Measurements from ENCODE around the gene NDUFB10. TPM values are rescaled to one million over a fixed set of nuclear protein-coding genes. Genes with fewer than 3 reads are reported as not detected.
A peak's percentile ranks its signal among the peaks of the same experiment; 100 is the strongest.

The NDUFB10 gene
- total RNA-seq, 1 experiment from 2014 or later: 190 TPM

DNA sequence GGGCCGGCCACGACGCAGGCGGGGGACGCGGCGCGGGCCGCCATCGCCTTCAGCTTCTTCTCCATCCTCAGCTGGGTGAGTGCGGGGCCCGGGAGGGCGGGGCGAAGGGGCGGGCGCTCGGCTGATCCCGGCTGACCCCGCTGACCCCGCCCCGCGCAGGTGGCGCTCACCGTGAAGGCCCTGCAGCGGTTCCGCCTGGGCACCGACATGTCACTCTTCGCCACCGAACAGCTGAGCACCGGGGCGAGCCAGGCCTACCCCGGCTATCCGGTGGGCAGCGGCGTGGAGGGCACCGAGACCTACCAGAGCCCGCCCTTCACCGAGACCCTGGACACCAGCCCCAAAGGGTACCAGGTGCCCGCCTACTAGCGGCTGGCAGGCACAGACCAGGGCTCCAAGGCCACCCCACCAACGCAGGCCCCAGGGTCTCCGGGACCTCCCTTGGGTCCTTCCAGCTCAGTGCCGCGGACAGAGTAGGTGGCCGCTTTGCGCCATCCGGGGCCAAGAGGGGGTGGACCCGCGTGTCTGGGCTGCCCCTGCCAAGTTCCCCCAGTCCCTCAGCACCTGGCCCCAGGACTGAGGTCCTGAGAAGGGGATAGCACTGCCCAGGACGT lies 33.5 kb downstream of the NDUFB10 start:
- no peaks in the 10 kb centered on the region for H3K9me3 ChIP-seq (ENCODE audit: insufficient read depth, low read depth)
- H3K4me1 ChIP-seq (replicated peaks; ENCODE audit: insufficient read depth): peaks cover 30% of the 10 kb centered on the region
- H3K36me3 ChIP-seq (ENCODE audit: low read depth): no peaks in the 10 kb centered on the region
- no peaks in the 10 kb centered on the region for H3K9me2 ChIP-seq (ENCODE audit: insufficient read depth)
- no peak overlapping the region for H3K4me3 ChIP-seq
- no peaks in the 10 kb centered on the region for H3K79me2 ChIP-seq (ENCODE audit: low read depth)
- no peaks in the 10 kb centered on the region for H3K27me3 ChIP-seq (ENCODE audit: insufficient read depth, low read depth)
- BruUV-seq (replicated peaks): no TSS peak
- H3K4me2 ChIP-seq: no peak overlapping the region
- no peak overlapping the region for H3K27ac ChIP-seq
- TF ChIP-seq CTCF (conservative IDR thresholded peaks at IDR 0.05) (no peak), EZH2 (IDR thresholded peaks at IDR 0.05; ENCODE audit: low read depth) (no peak)
- intact Hi-C loops (cut with micrococcal nuclease; ENCODE audit: unreplicated experiment): no loop called here
- H4K20me1 ChIP-seq (ENCODE audit: insufficient read depth): no peaks in the 10 kb centered on the region
- ChIA-PET POLR2A (ENCODE audit: unreplicated experiment) (interaction anchor here (0.6 kb wide), 3 partner anchors 43 to 95 kb away, joined by 3 to 14 read pairs (median 4); no protein-coding TSS in a partner anchor), CTCF (interaction anchor here (0.6 kb wide), 1 partner anchor 30 kb away, joined by 3 read pairs; no protein-coding TSS in a partner anchor)
- H2AFZ ChIP-seq: no peak overlapping the region
- no peak for DNase-seq
- H3F3A ChIP-seq (ENCODE audit: insufficient read depth, low read depth): peaks cover 68% of the 10 kb centered on the region

GRCh38 chr16:1993731-1994131 lies 34.4 kb downstream of the NDUFB10 start:
- Histone ChIP-seq H3K4me1 (replicated peaks; ENCODE audit: insufficient read depth) (peaks cover 26% of the 10 kb centered on the region), H3K4me3 (no peak overlapping the region), H2AFZ (no peak overlapping the region), H3K4me2 (peak overlapping the region; percentile 5), H3F3A (ENCODE audit: insufficient read depth, low read depth) (peaks cover 59% of the 10 kb centered on the region), H3K36me3 (ENCODE audit: low read depth) (no peaks in the 10 kb centered on the region), H4K20me1 (ENCODE audit: insufficient read depth) (no peaks in the 10 kb centered on the region), H3K9me2 (ENCODE audit: insufficient read depth) (no peaks in the 10 kb centered on the region), H3K27ac (peak overlapping the region; percentile 45; the same call in 1 of the 2 replicates), H3K9me3 (ENCODE audit: insufficient read depth, low read depth) (no peaks in the 10 kb centered on the region), H3K79me2 (ENCODE audit: low read depth) (no peaks in the 10 kb centered on the region), H3K27me3 (ENCODE audit: insufficient read depth, low read depth) (no peaks in the 10 kb centered on the region)
- no peak for TF ChIP-seq CTCF (conservative IDR thresholded peaks at IDR 0.05)
- no peak for TF ChIP-seq EZH2 (IDR thresholded peaks at IDR 0.05; ENCODE audit: low read depth)
- intact Hi-C loops (cut with micrococcal nuclease; ENCODE audit: unreplicated experiment): no loop called here
- BruUV-seq (replicated peaks): no TSS peak
- CTCF ChIA-PET: no interaction called here
- DNase-seq: peak in 1 of 2 experiments; percentile 81
- POLR2A ChIA-PET (ENCODE audit: unreplicated experiment): interaction anchor here (0.5 kb wide), 1 partner anchor 15 kb away, joined by 5 read pairs; no protein-coding TSS in a partner anchor

GRCh38 chr16:1997494-1998359 lies 38.4 kb downstream of the NDUFB10 start:
- peaks cover 3% of the 10 kb centered on the region; the same call in 1 of the 2 replicates for H4K20me1 ChIP-seq (ENCODE audit: insufficient read depth)
- H2AFZ ChIP-seq: no peak overlapping the region
- TF ChIP-seq EZH2 (IDR thresholded peaks at IDR 0.05; ENCODE audit: low read depth) (no peak), CTCF (conservative IDR thresholded peaks at IDR 0.05) (no peak)
- ChIA-PET POLR2A (ENCODE audit: unreplicated experiment) (interaction anchor here (0.6 kb wide), 1 partner anchor 218 kb away, joined by 4 read pairs; no protein-coding TSS in a partner anchor), CTCF (no interaction called here)
- no peaks in the 10 kb centered on the region for H3K79me2 ChIP-seq (ENCODE audit: low read depth)
- TSS peak; percentile 18 for BruUV-seq (replicated peaks)
- DNase-seq: no peak
- no peaks in the 10 kb centered on the region for H3K36me3 ChIP-seq (ENCODE audit: low read depth)
- no peaks in the 10 kb centered on the region for H3K9me3 ChIP-seq (ENCODE audit: insufficient read depth, low read depth)
- no peaks in the 10 kb centered on the region for H3K9me2 ChIP-seq (ENCODE audit: insufficient read depth)
- peaks cover 38% of the 10 kb centered on the region for H3F3A ChIP-seq (ENCODE audit: insufficient read depth, low read depth)
- no peaks in the 10 kb centered on the region for H3K27me3 ChIP-seq (ENCODE audit: insufficient read depth, low read depth)
- intact Hi-C loops (cut with micrococcal nuclease; ENCODE audit: unreplicated experiment): no loop called here
- H3K4me1 ChIP-seq (replicated peaks; ENCODE audit: insufficient read depth): peaks cover 20% of the 10 kb centered on the region
- H3K4me2 ChIP-seq: no peak overlapping the region
- H3K27ac ChIP-seq: no peak overlapping the region
- no peak overlapping the region for H3K4me3 ChIP-seq
